ENCODE data around the gene AAK1.

DNA sequence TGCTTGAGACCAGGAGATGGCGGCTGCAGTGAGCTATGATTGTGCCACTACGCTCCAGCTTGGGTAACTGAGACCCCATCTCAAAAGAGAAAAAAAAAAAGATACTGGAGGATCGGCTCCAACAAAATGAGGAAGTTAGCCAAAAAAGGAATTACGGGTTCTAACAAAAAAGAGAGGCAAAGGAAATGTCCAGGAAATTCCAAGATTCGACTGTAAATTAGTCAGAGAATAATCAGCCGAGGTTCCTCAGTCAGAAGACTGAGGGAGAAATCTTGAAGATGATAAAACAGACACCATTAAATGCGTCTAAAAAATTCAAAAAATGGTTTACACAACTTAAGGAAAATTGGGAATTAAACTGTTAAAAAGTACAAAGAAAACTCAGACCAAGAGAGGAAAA is 89.5 kb downstream of the AAK1 start:
- TF ChIP-seq, protein P1, sequence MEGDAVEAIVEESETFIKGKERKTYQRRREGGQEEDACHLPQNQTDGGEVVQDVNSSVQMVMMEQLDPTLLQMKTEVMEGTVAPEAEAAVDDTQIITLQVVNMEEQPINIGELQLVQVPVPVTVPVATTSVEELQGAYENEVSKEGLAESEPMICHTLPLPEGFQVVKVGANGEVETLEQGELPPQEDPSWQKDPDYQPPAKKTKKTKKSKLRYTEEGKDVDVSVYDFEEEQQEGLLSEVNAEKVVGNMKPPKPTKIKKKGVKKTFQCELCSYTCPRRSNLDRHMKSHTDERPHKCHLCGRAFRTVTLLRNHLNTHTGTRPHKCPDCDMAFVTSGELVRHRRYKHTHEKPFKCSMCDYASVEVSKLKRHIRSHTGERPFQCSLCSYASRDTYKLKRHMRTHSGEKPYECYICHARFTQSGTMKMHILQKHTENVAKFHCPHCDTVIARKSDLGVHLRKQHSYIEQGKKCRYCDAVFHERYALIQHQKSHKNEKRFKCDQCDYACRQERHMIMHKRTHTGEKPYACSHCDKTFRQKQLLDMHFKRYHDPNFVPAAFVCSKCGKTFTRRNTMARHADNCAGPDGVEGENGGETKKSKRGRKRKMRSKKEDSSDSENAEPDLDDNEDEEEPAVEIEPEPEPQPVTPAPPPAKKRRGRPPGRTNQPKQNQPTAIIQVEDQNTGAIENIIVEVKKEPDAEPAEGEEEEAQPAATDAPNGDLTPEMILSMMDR (IDR thresholded peaks at IDR 0.05): no peak
- TF ChIP-seq POLR2AphosphoS5 (IDR thresholded peaks at IDR 0.05): no peak
